KOPT-K1 (cell line): Measurements from ENCODE around the gene SLC38A2.

Experiments
- H3K27ac ChIP-seq: fragments of 200-600 bp; sonication (generic); 2 replicates; pipeline ENCODE4 v1.5.1; 2016; ENCODE audit warnings: antibody characterized with exemption, mild to moderate bottlenecking, low read depth, low read length; ENCODE audit not compliant: poor library complexity, severe bottlenecking
- H3K36me3 ChIP-seq: fragments of 200-600 bp; sonication (generic); 2 replicates; pipeline ENCODE4 v1.5.1; 2017; ENCODE audit warnings: antibody characterized with exemption, mild to moderate bottlenecking, low read length, moderate library complexity; ENCODE audit not compliant: insufficient read depth
- H3K9me3 ChIP-seq: fragments of 200-600 bp; sonication (generic); 2 replicates; pipeline ENCODE4 v1.5.1; 2017; ENCODE audit warnings: antibody characterized with exemption, low read length, mild to moderate bottlenecking; ENCODE audit not compliant: insufficient read depth, poor library complexity, severe bottlenecking

The SLC38A2 gene

GRCh38 chr12:46363582-46364299, 8.8 kb downstream of the SLC38A2 start:
- peaks cover 100% of the 10 kb centered on the region for H3K36me3 ChIP-seq
- H3K27ac ChIP-seq: no peak overlapping the region
- H3K9me3 ChIP-seq: no peaks in the 10 kb centered on the region

- peaks cover 99% of the 10 kb centered on the region for H3K36me3 ChIP-seq
- no peaks in the 10 kb centered on the region for H3K9me3 ChIP-seq
- H3K27ac ChIP-seq: no peak overlapping the region
These were observed 9.5 kb downstream of the SLC38A2 start for GRCh38 chr12:46362895-46363581.

- Histone ChIP-seq H3K9me3 (no peaks in the 10 kb centered on the region), H3K27ac (no peak overlapping the region), H3K36me3 (peaks cover 90% of the 10 kb centered on the region)
These were observed 10.9 kb downstream of the SLC38A2 start for GRCh38 chr12:46361667-46362034.

GRCh38 chr12:46360908-46361666, 11.5 kb downstream of the SLC38A2 start:
- no peak overlapping the region for H3K27ac ChIP-seq
- peaks cover 84% of the 10 kb centered on the region for H3K36me3 ChIP-seq
- H3K9me3 ChIP-seq: no peaks in the 10 kb centered on the region

GRCh38 chr12:46360370-46360769, 12.2 kb downstream of the SLC38A2 start:
- Histone ChIP-seq H3K9me3 (no peaks in the 10 kb centered on the region), H3K36me3 (peaks cover 77% of the 10 kb centered on the region), H3K27ac (no peak overlapping the region)

GRCh38 chr12:46359667-46360280, 12.8 kb downstream of the SLC38A2 start:
- Histone ChIP-seq H3K9me3 (no peaks in the 10 kb centered on the region), H3K27ac (no peak overlapping the region), H3K36me3 (peaks cover 71% of the 10 kb centered on the region)

- Histone ChIP-seq H3K27ac (no peak overlapping the region), H3K9me3 (no peaks in the 10 kb centered on the region), H3K36me3 (peaks cover 64% of the 10 kb centered on the region)
These were observed 13.5 kb downstream of the SLC38A2 start for GRCh38 chr12:46358791-46359666.

GRCh38 chr12:46358325-46358700, 14.3 kb downstream of the SLC38A2 start:
- peaks cover 57% of the 10 kb centered on the region for H3K36me3 ChIP-seq

GRCh38 chr12:46357438-46358324, 14.9 kb downstream of the SLC38A2 start:
- Histone ChIP-seq H3K9me3 (no peaks in the 10 kb centered on the region), H3K27ac (no peak overlapping the region), H3K36me3 (peaks cover 50% of the 10 kb centered on the region)

More at GRCh38 chr12:46358325-46358700, 14.3 kb downstream of the SLC38A2 start:
- Histone ChIP-seq H3K27ac (no peak overlapping the region), H3K9me3 (no peaks in the 10 kb centered on the region)

- Histone ChIP-seq H3K36me3 (peaks cover 42% of the 10 kb centered on the region), H3K9me3 (no peaks in the 10 kb centered on the region), H3K27ac (no peak overlapping the region)
These were observed 15.7 kb downstream of the SLC38A2 start for GRCh38 chr12:46356655-46357437.

GRCh38 chr12:46354802-46355199, 17.8 kb downstream of the SLC38A2 start:
- Histone ChIP-seq H3K27ac (no peak overlapping the region), H3K36me3 (peaks cover 22% of the 10 kb centered on the region)

GRCh38 chr12:46354111-46354801, 18.3 kb downstream of the SLC38A2 start:
- Histone ChIP-seq H3K36me3 (peaks cover 16% of the 10 kb centered on the region), H3K9me3 (no peaks in the 10 kb centered on the region), H3K27ac (no peak overlapping the region)

More at GRCh38 chr12:46354802-46355199, 17.8 kb downstream of the SLC38A2 start:
- H3K9me3 ChIP-seq: no peaks in the 10 kb centered on the region
